Esophagus squamous epithelium (tissue), 4 donors: ENCODE data around the gene FAM186B.

Experiments
- POLR2A ChIP-seq, 4 donors: fragments of 450-650 bp; IDR thresholded peaks; one replicate each; pipeline ENCODE4 v1.6.1; 2017; ENCODE audit warnings: antibody characterized with exemption in 4 of 4, mild to moderate bottlenecking in 4 of 4, moderate library complexity in 3 of 4
- TF ChIP-seq, protein P1 (sequence below), 6 experiments: fragments of 450-650 bp in 4 of 6; fragments of 200-600 bp in 2 of 6; sonication (generic) in 2 of 6; IDR thresholded peaks; one replicate each; pipeline ENCODE4 v1.5.1; 2016 to 2019; ENCODE audit warnings: antibody characterized with exemption in 6 of 6, mild to moderate bottlenecking in 4 of 6, moderate library complexity in 4 of 6

DNA sequence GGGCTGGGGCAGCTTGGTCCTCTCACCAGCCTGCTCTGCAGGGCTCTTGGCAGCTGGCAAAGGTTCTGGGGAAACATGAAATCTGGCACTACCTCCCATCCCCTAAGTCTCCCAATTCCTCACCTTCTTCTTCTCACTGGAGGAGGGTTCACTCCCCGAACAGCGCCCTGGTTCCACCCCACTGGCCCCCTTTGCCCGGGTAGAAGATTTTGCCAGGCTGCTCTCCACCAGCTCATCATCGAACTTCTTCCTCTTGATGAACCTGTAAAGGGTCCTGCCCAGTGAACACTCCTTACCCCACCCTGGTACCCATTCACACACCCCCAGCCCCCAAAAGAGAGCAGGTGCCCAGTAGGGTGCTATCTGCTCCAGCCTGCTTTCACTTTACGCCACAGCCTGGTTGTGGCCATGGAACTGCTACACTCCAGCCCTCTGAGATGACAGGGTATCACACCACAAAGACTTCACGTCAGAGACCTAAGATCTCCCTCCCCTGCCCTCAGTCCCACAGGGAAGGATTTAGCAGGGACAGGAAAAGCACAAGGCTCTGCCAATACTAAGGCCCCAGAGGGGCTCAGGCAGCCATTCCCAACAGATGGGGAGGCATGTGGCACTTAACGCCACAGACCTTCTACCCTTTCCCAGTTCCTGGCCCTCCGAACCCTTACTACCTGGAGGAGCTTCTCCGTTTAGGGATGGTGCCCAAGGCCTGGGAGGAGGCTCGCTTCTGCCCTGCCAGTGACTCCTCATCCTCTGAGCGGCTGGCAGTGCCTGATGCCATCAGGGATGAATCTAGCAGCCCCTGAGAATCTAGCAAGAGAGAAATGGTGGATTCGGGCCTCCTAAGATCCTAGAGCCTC is 39.8 kb downstream of the FAM186B start:
- TF ChIP-seq, protein P1, sequence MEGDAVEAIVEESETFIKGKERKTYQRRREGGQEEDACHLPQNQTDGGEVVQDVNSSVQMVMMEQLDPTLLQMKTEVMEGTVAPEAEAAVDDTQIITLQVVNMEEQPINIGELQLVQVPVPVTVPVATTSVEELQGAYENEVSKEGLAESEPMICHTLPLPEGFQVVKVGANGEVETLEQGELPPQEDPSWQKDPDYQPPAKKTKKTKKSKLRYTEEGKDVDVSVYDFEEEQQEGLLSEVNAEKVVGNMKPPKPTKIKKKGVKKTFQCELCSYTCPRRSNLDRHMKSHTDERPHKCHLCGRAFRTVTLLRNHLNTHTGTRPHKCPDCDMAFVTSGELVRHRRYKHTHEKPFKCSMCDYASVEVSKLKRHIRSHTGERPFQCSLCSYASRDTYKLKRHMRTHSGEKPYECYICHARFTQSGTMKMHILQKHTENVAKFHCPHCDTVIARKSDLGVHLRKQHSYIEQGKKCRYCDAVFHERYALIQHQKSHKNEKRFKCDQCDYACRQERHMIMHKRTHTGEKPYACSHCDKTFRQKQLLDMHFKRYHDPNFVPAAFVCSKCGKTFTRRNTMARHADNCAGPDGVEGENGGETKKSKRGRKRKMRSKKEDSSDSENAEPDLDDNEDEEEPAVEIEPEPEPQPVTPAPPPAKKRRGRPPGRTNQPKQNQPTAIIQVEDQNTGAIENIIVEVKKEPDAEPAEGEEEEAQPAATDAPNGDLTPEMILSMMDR (IDR thresholded peaks at IDR 0.05): no peak
- TF ChIP-seq POLR2A (IDR thresholded peaks at IDR 0.05): no peak
